GM21367 (cell line): ENCODE data around the gene ABHD12.

Source experiments
- ATAC-seq: cut with Tn5 transposase; IDR thresholded peaks from one replicate; pipeline ENCODE4 v1.9.1; 2021; ENCODE audit not compliant: unreplicated experiment

The ABHD12 gene

GRCh38 chr20:25291432-25292133, 99.1 kb downstream of the ABHD12 start:
- ATAC-seq, result no peak

GRCh38 chr20:25290646-25291431, 99.8 kb downstream of the ABHD12 start:
- no peak for ATAC-seq

GRCh38 chr20:25289886-25290597, 100.6 kb downstream of the ABHD12 start:
- no peak for ATAC-seq

- ATAC-seq, result peak; percentile 90
Observed at GRCh38 chr20:25288291-25289181, 102.1 kb downstream of the ABHD12 start.

- no peak for ATAC-seq
Observed at GRCh38 chr20:25287631-25288290, 102.9 kb downstream of the ABHD12 start.

- ATAC-seq, result no peak
Observed at GRCh38 chr20:25286917-25287316, 103.7 kb downstream of the ABHD12 start.

- ATAC-seq, result no peak
Observed at GRCh38 chr20:25285856-25286798, 104.5 kb downstream of the ABHD12 start.

- no peak for ATAC-seq
Observed at GRCh38 chr20:25285091-25285647, 105.5 kb downstream of the ABHD12 start.

GRCh38 chr20:25284131-25284601, 106.5 kb downstream of the ABHD12 start:
- ATAC-seq, result no peak

GRCh38 chr20:25283221-25283951, 107.2 kb downstream of the ABHD12 start:
- ATAC-seq, result no peak

GRCh38 chr20:25282796-25283195, 107.8 kb downstream of the ABHD12 start:
- ATAC-seq, result no peak

GRCh38 chr20:25282034-25282781, 108.4 kb downstream of the ABHD12 start:
- ATAC-seq, result no peak

GRCh38 chr20:25281541-25281991, 109.1 kb downstream of the ABHD12 start:
- peak; percentile 62 for ATAC-seq

- no peak for ATAC-seq
Observed at GRCh38 chr20:25280574-25281535, 109.8 kb downstream of the ABHD12 start.

GRCh38 chr20:25280051-25280573, 110.5 kb downstream of the ABHD12 start:
- no peak for ATAC-seq

GRCh38 chr20:25279403-25279802, 111.2 kb downstream of the ABHD12 start:
- no peak for ATAC-seq
